Measurements from ENCODE around the gene CHIC2.

The CHIC2 gene

GRCh38 chr4:54101190-54102041 is 37.0 kb upstream of the CHIC2 start:
- Histone ChIP-seq H3K4me3 (ENCODE audit: low read length in 2 of 2) (no peak overlapping the region), H2AFZ (ENCODE audit: low read length) (peak overlapping the region; percentile 74), H4K91ac (ENCODE audit: low read depth, low read length, poor library complexity) (no peak overlapping the region), H3K23ac (ENCODE audit: low read depth, low read length, poor library complexity) (peak overlapping the region; percentile 0), H3K4me1 (ENCODE audit: control insufficient read depth in 2 of 2, insufficient read depth in 1 of 2, low read depth in 1 of 2, low read length in 2 of 2) (peaks cover 11 to 21% of the 10 kb centered on the region in 2 donors), H2BK5ac (ENCODE audit: low read length) (no peak overlapping the region), H3K36me3 (replicated peaks in 1 of 2; ENCODE audit: control insufficient read depth in 2 of 2, insufficient read depth in 2 of 2, low read length in 2 of 2) (no peaks in the 10 kb centered on the region), H3K27me3 (ENCODE audit: control insufficient read depth in 3 of 3, insufficient read depth in 3 of 3, low read depth in 1 of 3, low read length in 3 of 3) (peaks cover 38 to 99% (median 94%) of the 10 kb centered on the region in 3 experiments), H2AK5ac (ENCODE audit: low read depth, low read length) (peak overlapping the region; percentile 42), H3K9ac (ENCODE audit: low read depth, low read length, poor library complexity) (no peak overlapping the region), H3K14ac (ENCODE audit: low read length) (no peak overlapping the region), H3K4ac (ENCODE audit: low read length) (no peak overlapping the region), H2BK15ac (ENCODE audit: low read length) (no peak overlapping the region), H2BK12ac (ENCODE audit: low read length) (no peak overlapping the region), H3K27ac (replicated peaks; ENCODE audit: low read length) (no peak overlapping the region), H4K8ac (ENCODE audit: low read depth, low read length) (no peak overlapping the region), H3K4me2 (ENCODE audit: insufficient read depth, low read length, poor library complexity, severe bottlenecking) (no peak overlapping the region), H3K18ac (ENCODE audit: low read length) (peak overlapping the region; percentile 60), H2BK120ac (ENCODE audit: low read depth, low read length) (no peak overlapping the region), H3K79me1 (ENCODE audit: low read depth, low read length) (no peaks in the 10 kb centered on the region), H3K9me3 (replicated peaks in 1 of 2; ENCODE audit: control insufficient read depth in 2 of 2, insufficient read depth in 1 of 2, low read depth in 1 of 2, low read length in 2 of 2) (no peaks in the 10 kb centered on the region)
- no CpG with 5 or more reads among the region's 50 CpGs for WGBS, 2 donors (ENCODE audit: extremely low coverage in 2 of 2, insufficient read length in 2 of 2, insufficient replicate concordance in 1 of 2)
- no peak for DNase-seq (ENCODE audit: low spot score)

GRCh38 chr4:54100595-54101189 is 36.3 kb upstream of the CHIC2 start:
- peak overlapping the region; percentile 66 for H3K4me2 ChIP-seq (ENCODE audit: insufficient read depth, low read length, poor library complexity, severe bottlenecking)
- peak overlapping the region; percentile 61 for H3K23ac ChIP-seq (ENCODE audit: low read depth, low read length, poor library complexity)
- H2BK5ac ChIP-seq (ENCODE audit: low read length): no peak overlapping the region
- peaks cover 17 to 24% of the 10 kb centered on the region in 2 donors for H3K4me1 ChIP-seq (ENCODE audit: control insufficient read depth in 2 of 2, insufficient read depth in 1 of 2, low read depth in 1 of 2, low read length in 2 of 2)
- peak overlapping the region; percentile 77 for H2BK15ac ChIP-seq (ENCODE audit: low read length)
- no peak overlapping the region for H3K27ac ChIP-seq (replicated peaks; ENCODE audit: low read length)
- no peak for DNase-seq (ENCODE audit: low spot score)
- no peak overlapping the region for H3K4me3 ChIP-seq (ENCODE audit: low read length in 2 of 2)
- no peak overlapping the region for H3K14ac ChIP-seq (ENCODE audit: low read length)
- no peak overlapping the region for H3K4ac ChIP-seq (ENCODE audit: low read length)
- H3K18ac ChIP-seq (ENCODE audit: low read length): peak overlapping the region; percentile 70
- peak overlapping the region; percentile 74 for H2AFZ ChIP-seq (ENCODE audit: low read length)
- H3K36me3 ChIP-seq (replicated peaks in 1 of 2; ENCODE audit: control insufficient read depth in 2 of 2, insufficient read depth in 2 of 2, low read length in 2 of 2): no peaks in the 10 kb centered on the region
- WGBS, 2 donors (ENCODE audit: extremely low coverage in 2 of 2, insufficient read length in 2 of 2, insufficient replicate concordance in 1 of 2): no CpG with 5 or more reads among the region's 46 CpGs
- H3K79me1 ChIP-seq (ENCODE audit: low read depth, low read length): no peaks in the 10 kb centered on the region
- no peak overlapping the region for H2BK120ac ChIP-seq (ENCODE audit: low read depth, low read length)
- H3K27me3 ChIP-seq (ENCODE audit: control insufficient read depth in 3 of 3, insufficient read depth in 3 of 3, low read depth in 1 of 3, low read length in 3 of 3): peaks cover 38 to 99% (median 95%) of the 10 kb centered on the region in 3 experiments
- H2AK5ac ChIP-seq (ENCODE audit: low read depth, low read length): no peak overlapping the region
- no peak overlapping the region for H4K8ac ChIP-seq (ENCODE audit: low read depth, low read length)
- H3K9ac ChIP-seq (ENCODE audit: low read depth, low read length, poor library complexity): peak overlapping the region; percentile 27
- H3K9me3 ChIP-seq (replicated peaks in 1 of 2; ENCODE audit: control insufficient read depth in 2 of 2, insufficient read depth in 1 of 2, low read depth in 1 of 2, low read length in 2 of 2): no peaks in the 10 kb centered on the region
- H2BK12ac ChIP-seq (ENCODE audit: low read length): no peak overlapping the region
- H4K91ac ChIP-seq (ENCODE audit: low read depth, low read length, poor library complexity): no peak overlapping the region

- Histone ChIP-seq H3K9me3 (replicated peaks in 1 of 2; ENCODE audit: control insufficient read depth in 2 of 2, insufficient read depth in 1 of 2, low read depth in 1 of 2, low read length in 2 of 2) (no peaks in the 10 kb centered on the region), H3K27me3 (ENCODE audit: control insufficient read depth in 3 of 3, insufficient read depth in 3 of 3, low read depth in 1 of 3, low read length in 3 of 3) (peaks cover 38 to 99% (median 94%) of the 10 kb centered on the region in 3 experiments), H3K79me1 (ENCODE audit: low read depth, low read length) (no peaks in the 10 kb centered on the region), H2BK5ac (ENCODE audit: low read length) (no peak within 1 kb of the TSS), H3K9ac (ENCODE audit: low read depth, low read length, poor library complexity) (peak within 1 kb of the TSS; percentile 27), H3K4ac (ENCODE audit: low read length) (no peak within 1 kb of the TSS), H3K18ac (ENCODE audit: low read length) (peak within 1 kb of the TSS; percentile 70), H2AK5ac (ENCODE audit: low read depth, low read length) (peak within 1 kb of the TSS; percentile 60), H3K23ac (ENCODE audit: low read depth, low read length, poor library complexity) (peak within 1 kb of the TSS; percentile 61), H3K4me2 (ENCODE audit: insufficient read depth, low read length, poor library complexity, severe bottlenecking) (peak within 1 kb of the TSS; percentile 66), H3K14ac (ENCODE audit: low read length) (no peak within 1 kb of the TSS), H3K36me3 (replicated peaks in 1 of 2; ENCODE audit: control insufficient read depth in 2 of 2, insufficient read depth in 2 of 2, low read length in 2 of 2) (no peaks in the 10 kb centered on the region), H3K4me3 (ENCODE audit: low read length in 2 of 2) (peak within 1 kb of the TSS in 1 of 2 donors; percentile 50), H3K27ac (replicated peaks; ENCODE audit: low read length) (no peak within 1 kb of the TSS), H2AFZ (ENCODE audit: low read length) (peak within 1 kb of the TSS; percentile 74), H4K91ac (ENCODE audit: low read depth, low read length, poor library complexity) (no peak within 1 kb of the TSS), H2BK15ac (ENCODE audit: low read length) (peak within 1 kb of the TSS; percentile 77), H2BK12ac (ENCODE audit: low read length) (no peak within 1 kb of the TSS), H2BK120ac (ENCODE audit: low read depth, low read length) (no peak within 1 kb of the TSS), H4K8ac (ENCODE audit: low read depth, low read length) (no peak within 1 kb of the TSS), H3K4me1 (ENCODE audit: control insufficient read depth in 2 of 2, insufficient read depth in 1 of 2, low read depth in 1 of 2, low read length in 2 of 2) (peaks cover 22 to 25% of the 10 kb centered on the region in 2 donors)
- WGBS, 2 donors (ENCODE audit: extremely low coverage in 2 of 2, insufficient read length in 2 of 2, insufficient replicate concordance in 1 of 2): no CpG with 5 or more reads among the region's 66 CpGs
- no peak for DNase-seq (ENCODE audit: low spot score)
Measured at GRCh38 chr4:54099748-54100574, 35.6 kb upstream of the CHIC2 start, which contains the start of gene GSX2. Gene GSX2 (plus strand): TSS chr4:54100163. CDS start chr4:54100345, 182 bp downstream.

All from neuronal stem cell (in vitro differentiated cells).